GM21360 (cell line): ENCODE measurements around the gene C2CD2.
"Not testable (repeated sequence)": the region's sequence is repeated elsewhere in the genome, so short reads cannot be mapped to it uniquely, and the experiment has no call there.

ENCODE experiments used
- ATAC-seq: cut with Tn5 transposase; IDR thresholded peaks from one replicate; pipeline ENCODE4 v1.9.1; 2021; ENCODE audit warnings: mild to moderate bottlenecking, moderate library complexity; ENCODE audit not compliant: unreplicated experiment

Gene C2CD2

DNA sequence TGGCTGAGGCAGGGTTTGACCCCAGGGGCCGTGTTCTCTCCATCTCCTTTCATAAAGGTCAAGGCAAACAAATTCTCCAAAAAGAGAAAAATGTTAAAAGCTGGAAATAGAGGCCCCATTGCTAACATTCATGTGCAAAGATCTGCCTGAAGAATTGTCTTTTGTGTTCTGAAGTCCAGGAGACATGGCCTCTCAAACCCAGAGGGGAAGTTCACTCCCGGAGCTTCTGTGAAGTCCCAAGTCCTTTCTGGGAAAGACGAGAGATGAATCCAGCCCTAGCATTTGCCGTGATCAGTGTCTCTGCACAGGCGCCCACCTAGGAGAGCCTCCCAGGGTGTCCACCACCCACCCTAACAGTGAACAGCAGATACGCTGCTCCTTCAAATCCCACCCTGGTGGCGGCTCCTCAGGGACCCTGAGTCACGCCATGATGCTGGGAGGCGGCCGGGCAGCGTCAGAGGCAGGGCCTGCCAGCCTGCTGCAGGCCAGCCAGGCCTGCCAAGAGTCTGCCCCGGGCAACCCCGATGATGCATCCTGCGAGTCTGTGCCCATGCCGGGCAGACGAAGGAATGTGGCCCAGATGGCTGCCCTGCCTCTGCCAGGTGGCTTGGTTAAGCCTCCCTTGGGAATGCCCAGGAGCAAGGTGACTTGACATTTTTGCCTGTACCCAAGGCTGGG is 5.2 kb upstream of the C2CD2 start:
- ATAC-seq: no peak

DNA sequence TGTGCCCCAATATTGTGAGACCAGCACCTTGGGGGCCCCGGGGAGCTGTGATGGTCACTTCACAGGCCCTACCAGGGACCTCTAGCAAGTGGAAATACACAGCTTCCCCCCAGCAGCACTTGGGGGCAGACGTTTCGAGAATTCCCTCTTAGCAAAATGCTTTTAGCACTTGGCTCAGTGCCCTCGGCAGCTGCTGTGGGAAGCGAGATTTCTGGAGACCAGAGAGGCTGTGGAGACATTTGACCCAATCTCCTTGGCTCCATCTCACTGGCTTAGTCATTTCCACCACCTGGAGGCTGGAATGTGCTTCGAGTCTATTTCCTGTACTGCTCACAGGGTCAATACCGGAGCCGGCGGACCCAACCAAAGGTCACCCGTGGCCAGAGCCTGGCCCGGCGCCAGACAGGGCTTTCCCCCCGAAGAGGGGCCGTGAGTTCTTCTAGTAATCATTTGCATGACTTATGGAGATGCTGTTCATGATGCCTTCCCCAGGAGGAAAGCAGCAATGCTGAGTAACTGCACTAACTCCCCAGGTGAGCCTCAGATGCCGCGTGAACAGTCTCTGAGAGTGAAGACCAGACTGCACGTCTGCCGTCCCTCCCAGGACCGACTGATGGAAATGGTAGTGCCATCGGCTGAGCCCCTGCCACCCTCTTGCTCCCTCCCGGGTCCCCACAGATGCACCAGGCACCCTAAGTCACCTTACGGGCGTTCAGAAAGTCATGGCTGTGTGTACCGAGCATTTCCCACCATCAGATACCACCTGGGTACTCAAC is 4.4 kb upstream of the C2CD2 start:
- ATAC-seq: no peak

DNA sequence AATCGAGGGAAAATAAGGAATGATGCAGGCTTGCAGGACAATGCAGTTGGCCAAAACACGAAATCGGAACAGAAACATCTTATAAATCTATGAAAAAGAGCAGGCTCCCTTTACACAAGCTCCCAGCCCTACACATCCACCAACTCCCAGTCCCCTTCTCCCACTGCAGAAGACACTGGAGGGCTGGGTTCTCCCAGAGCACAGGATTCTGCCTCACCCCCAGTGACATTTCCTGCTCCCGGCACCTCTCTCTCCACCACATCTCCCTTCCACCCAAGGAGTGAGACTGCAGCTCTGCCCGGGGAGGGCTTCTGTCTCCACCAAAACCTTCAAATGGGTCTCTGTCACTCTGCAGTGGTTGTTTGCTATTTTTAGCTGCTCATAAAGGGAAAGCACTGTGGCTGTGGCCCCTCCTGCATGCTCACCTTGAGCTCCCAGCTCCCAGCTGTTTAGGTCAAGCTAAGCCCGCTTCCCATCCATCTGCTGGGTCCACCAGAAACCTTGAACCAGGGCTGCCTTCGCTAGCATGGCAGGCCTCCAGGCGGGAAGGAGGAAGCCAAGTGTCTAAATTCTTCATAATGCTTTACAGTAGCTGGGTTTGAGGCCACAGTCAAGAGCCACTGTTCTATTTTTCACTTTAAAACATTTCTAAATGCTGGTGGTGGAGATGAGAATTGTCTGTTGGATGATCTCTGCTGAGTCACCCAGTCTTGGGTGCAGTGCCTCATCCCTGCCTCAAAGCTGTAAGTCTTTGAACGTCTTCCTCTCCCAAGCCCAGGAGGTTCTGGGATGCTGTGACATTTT is 3.3 kb upstream of the C2CD2 start:
- ATAC-seq: no peak

DNA sequence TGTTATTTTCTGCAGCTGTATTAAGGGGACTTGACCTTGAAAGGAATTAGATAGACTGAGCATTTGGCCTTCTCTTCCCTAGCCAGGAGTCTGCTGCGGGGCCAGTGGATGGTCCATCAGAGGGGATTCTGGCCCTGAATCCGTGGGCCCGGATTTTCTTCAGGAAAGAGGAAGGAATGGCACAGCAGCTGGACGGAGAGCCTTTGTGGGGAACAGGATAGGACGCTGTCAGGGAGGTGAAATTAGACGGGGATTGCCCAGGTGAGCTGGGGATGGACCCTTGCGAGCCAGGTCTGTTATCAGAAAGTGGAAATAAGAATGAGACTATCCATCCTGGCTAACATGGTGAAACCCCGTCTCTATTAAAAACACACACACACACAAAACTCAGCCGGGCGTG is 1.7 kb upstream of the C2CD2 start:
- no peak for ATAC-seq

GRCh38 chr21:41954654-41955499 is 1.1 kb upstream of the C2CD2 start:
- no peak for ATAC-seq

DNA sequence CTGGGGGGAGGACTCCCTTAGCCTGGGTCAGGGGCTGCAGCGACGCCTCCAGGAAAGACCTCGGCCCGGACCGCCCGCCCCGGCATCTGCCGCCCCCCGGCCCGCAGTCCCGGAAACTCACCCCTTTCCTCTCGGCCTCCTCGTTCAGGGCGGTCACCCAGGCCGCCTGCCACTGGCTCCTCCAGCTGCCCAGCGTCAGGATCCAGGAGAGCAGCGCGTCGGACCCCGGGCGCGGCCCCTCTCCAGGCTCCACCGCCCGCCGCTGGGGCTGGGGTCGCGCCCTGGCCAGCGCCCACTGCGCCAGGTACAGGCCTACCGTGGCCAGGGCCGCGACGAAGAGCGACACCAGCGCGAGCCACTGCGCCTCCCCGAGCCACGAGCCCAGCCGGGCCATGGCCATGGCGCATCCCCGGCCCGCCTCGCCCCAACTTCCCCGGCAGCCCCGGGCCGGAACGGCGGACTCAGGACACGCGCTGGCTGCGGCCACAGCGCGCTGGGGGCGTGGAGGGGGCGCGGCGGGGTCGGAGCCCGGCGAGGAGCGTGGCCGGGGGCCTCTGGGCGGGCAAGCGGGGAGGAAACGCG is 478 bp downstream of the C2CD2 start:
- ATAC-seq: no peak

DNA sequence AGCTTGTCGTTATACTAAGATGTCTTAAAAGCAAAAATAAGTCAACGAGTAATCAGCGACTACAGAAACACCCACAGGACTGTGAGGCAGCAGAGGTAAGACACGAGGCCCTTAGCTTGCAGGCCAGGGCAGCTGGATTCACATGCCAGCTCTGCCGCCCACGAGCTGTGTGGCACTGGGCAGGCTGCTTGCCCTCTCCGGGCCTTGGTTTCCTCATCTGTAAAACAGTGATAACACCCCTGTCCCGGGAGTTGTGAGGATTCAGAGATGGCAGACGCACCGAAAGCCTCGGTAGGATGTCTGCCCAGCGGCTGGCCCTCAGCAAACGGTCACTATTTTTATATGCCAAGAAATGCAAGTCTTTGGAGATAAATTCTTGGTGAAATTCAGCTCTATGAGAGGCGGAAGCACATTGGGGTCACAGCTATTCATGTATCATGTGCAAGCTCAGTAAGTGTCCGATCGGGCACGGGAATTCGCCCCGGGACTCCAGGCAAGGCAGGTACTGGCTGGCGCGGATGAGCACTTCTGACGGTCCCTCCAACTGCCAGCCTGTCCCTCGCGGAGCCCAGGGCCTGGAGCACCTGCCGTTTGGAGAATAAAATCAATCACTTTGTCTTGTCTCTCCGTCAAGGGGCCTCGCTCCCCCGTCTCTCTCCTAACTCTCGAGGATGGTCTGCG is 1.1 kb downstream of the C2CD2 start:
- ATAC-seq: no peak

- ATAC-seq: no peak
Observed at GRCh38 chr21:41951876-41952567, 1.8 kb downstream of the C2CD2 start.

- no peak for ATAC-seq
Observed at GRCh38 chr21:41950941-41951351, 2.9 kb downstream of the C2CD2 start.

DNA sequence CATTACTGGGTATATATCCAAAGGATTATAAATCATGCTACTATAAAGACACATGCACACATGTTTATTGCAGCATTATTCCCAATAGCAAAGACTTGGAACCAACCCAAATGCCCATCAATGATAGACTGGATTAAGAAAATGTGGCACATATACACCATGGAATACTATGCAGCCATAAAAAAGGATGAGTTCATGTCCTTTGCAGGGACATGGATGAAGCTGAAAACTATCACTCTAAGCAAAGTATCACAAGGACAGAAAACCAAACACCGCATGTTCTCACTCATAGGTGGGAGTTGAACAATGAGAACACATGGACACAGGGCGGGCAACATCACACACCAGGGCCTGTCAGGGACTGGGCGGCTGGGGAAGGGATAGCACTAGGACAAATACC is 4.2 kb downstream of the C2CD2 start:
- not testable (repeated sequence) for ATAC-seq

- no peak for ATAC-seq
Observed at GRCh38 chr21:41948901-41949300, 4.9 kb downstream of the C2CD2 start.

DNA sequence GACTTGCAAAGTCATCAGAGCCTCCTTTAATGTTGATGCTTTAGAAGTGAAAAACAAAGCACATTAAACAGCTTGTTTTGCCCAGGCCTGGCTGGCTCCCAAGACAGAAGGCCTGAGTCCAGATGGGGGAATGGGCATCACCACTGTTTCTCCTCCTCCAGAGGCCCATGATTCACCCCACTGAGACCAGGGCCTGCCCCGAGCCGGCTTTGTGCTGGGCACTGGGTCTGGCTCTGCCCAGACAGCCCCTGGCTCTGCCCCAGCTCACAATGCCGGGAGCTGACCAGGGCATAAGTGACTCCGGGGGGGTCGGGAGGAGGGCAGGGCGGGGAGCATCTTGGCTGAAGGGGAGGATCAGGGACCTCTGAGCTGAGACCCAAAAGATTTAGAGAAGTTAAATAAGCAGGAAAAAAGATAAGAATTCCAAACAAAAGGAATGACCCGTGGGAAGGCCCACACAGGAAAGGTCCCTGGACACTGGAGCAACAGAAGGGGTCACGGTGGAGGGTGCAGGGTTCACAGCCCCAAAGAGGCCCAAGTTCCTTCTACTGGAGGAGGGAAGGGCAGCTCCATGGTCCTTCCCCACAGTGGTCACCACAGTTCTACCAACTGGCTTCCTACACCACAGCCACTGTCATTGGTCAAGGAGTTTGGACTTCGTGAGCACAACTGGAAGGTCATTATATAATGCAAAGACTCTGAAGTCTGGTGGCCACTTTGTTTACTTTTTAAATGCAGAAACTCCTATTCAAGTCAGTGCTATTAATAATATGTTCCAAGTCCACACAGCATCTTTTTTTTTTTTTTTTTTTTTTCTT is 5.5 kb downstream of the C2CD2 start:
- ATAC-seq: no peak

- no peak for ATAC-seq
Observed at GRCh38 chr21:41945982-41946381, 7.8 kb downstream of the C2CD2 start.

DNA sequence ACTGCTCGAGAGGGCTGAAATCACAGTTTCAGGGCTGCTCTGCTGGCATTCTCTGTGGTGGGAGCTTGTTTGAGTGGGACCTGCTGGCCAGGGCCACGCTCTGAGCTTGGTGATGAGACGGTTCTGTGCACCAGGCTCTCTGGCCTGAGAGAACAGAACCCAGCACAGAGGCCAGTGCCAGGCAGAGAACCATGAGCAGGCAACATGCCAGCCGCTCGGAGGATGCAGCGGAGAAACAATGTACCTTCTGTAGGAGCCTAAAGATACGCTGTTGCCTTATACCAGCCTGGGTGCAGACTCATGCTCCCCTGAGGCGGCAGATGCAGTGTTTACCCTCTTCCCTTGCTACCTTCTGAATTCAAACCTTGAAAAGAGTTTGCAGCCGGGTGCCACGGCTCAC is 10.0 kb downstream of the C2CD2 start:
- ATAC-seq: no peak

DNA sequence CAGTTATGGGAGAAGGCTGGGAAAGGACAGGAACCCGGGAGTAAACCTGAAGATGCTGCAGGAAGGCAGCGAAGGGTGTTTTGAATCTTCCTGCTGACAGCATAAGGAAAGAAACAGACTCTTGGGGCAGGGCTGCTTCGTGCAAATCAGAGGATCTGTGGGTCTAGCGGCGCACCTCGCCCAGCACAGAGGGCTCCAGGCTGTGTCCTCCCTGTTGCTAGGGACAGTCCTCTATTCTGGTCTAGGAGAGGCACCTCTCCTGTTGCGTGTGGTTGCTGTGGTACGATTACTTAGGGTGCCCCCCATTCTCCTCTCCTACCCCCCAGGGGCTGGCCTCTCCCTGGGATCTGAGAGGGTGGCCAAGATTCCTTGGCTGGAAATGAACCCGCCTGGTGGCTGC is 11.4 kb downstream of the C2CD2 start:
- no peak for ATAC-seq

GRCh38 chr21:41941941-41942340 is 11.9 kb downstream of the C2CD2 start:
- ATAC-seq: no peak

DNA sequence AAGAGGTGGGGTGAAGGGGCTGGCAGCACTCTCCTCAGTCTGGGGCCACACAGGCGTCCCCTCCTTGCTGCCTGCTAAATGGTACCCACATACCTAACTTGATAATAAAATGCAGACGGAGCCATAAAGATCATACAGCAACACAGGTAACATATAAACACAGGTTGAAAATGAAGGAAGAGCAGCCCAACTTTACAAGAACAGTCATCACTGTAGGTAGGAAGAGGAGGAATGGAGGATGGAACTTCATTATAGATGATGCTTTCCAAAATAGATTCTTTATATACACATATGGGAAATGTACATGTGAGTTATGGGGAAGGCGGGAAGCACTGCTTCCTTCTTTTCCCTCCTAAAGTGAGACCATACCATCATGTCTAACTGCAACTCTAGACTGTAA is 13.4 kb downstream of the C2CD2 start:
- no peak for ATAC-seq

GRCh38 chr21:41939391-41939790 is 14.4 kb downstream of the C2CD2 start:
- no peak for ATAC-seq
